GM12892 (cell line): ENCODE results near the gene ZNF638.

ENCODE experiments used
- DNase-seq: peaks from one replicate; pipeline ENCODE4 v3.0.0; 2011; ENCODE audit not compliant: insufficient read length
- FAIRE-seq: peaks from 2 replicates; lab custom pipeline; 2011; peaks lifted over from hg19 to GRCh38; lab: Jason Lieb, UNC
- POLR2A ChIP-seq: IDR thresholded peaks from 2 replicates; pipeline ENCODE4 v1.6.1; 2011; ENCODE audit warnings: low read depth, low read length, control low read depth
- POLR2AphosphoS5 ChIP-seq: IDR thresholded peaks from 2 replicates; pipeline ENCODE4 v1.6.1; 2011; ENCODE audit warnings: low read depth, low read length, control low read depth
- TAF1 ChIP-seq: IDR thresholded peaks from 2 replicates; pipeline ENCODE4 v1.6.1; 2011; ENCODE audit warnings: low read depth, mild to moderate bottlenecking, control low read depth, low read length, borderline replicate concordance

The ZNF638 gene

DNA sequence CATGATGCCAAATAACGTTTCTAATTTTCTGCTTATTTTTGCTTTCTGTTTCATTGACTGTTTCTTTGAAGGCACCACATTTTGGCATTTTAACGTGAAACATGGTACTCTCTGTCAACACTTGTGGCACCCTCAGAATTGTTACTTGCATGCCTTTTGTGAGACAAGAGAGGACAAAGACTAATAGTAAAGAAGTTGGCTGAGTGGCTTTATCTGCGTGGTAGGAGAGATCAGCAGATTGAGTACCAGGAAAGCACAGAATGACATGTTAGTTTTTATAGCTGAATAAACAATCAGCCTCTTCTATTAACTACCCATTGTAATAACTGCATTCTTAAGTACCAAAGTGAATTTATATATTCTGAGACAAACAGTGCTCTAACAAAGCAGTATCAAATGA is 8.6 kb downstream of the ZNF638 start:
- DNase-seq, result no peak
- FAIRE-seq, result no peak
- TF ChIP-seq POLR2A (no peak), TAF1 (no peak), POLR2AphosphoS5 (no peak)

DNA sequence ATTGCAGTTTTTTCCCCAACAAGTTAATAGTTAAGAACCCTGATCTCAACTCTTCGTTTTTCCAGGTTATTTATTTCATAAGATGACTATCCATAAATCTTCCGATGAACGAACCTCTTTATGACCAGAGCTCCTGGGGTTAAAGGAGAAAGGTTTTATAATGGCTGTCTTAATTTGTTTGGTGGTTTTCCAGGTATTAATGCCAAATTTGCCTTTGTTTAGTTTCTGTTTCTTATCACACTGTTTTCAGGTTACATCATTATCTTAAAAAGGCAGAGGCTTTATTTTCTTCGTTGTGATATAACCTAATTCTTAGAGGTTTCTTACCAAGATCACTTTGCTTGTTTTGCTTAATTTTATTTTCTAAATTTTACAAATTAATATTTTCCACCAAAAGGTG is 10.1 kb downstream of the ZNF638 start:
- DNase-seq, result no peak
- TF ChIP-seq TAF1 (no peak), POLR2AphosphoS5 (no peak), POLR2A (no peak)
- FAIRE-seq, result no peak

DNA sequence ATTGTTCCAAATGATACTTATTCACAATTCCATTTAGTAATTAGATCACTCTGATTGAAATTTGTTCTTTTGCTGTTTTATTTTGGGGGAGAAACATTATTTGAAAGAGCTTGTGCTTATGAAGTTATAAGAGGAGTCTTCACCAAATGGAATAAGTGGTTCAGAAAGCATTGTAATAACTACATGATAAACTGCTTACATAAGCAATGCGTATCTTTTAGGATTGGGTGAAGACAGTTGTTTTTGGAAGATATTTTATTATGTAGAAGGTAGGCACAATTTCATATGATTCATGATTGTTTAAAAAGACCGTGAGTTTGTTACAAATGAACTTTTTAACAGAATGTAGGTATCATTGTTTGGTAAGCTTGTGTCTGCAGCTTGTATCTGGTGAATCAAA is 14.5 kb downstream of the ZNF638 start:
- DNase-seq, result no peak
- no peak for TF ChIP-seq TAF1
- TF ChIP-seq POLR2A, result no peak
- no peak for TF ChIP-seq POLR2AphosphoS5
- FAIRE-seq, result no peak

DNA sequence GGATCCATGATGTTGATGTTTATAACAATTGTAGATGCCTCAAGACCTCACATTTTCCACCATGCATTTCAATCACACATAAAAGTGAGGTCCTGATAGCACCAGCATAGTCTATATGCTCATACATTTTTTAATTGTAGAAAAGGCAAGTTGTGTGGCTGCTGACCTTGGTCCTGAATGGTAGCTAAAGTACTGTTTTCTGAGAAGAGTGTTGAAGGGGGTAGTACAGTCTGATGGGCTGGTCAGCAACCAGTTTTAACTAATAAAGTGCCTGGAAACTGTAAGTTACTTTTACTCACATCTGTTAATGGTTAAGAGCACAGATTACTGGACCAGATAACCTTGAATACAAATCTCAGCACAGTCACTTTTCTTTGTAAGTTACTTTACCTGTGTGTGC is 15.9 kb downstream of the ZNF638 start:
- FAIRE-seq, result no peak
- TF ChIP-seq POLR2AphosphoS5 (no peak), POLR2A (no peak), TAF1 (no peak)
- DNase-seq, result no peak

DNA sequence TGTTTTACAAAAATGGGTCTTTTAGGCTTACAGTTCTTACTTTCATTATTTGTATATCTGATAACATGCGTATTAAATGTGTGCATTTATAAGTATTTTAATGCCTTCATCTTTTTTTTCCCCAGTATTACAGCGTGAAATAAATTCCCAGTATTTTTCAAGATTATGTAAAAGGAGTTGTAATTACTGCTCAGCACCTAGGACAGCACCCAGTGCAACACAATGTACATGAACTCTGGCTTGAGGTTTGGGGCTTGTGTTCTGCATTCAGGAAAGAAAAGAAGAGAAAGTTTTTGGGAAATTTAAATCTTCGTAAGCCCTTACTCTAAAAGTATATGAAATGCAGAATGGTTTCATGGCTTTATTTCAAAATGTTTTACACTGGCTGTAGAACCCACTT is 16.7 kb downstream of the ZNF638 start:
- FAIRE-seq (no peak), DNase-seq (no peak)
- TF ChIP-seq TAF1 (no peak), POLR2A (no peak), POLR2AphosphoS5 (no peak)

DNA sequence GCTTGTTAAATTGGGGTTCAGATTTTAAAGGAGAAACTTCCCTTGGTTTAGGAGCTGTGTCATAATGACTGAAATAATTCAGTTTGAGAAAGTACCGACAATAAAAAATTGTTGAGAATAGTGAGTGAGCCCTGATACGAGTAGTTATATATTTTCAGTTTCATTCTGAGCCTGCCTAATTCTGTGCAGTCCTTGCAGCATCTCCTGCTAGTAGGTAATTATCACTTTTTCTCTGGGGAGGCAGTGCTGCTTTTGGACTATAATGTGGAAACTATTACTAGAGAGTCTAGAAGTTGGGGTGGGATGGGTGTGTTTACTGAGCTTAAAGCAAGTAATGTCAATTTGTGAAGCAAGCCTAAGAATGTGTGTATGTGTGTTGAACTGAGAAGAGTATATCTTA is 21.7 kb downstream of the ZNF638 start:
- TF ChIP-seq POLR2AphosphoS5 (no peak), POLR2A (no peak), TAF1 (no peak)
- DNase-seq, result no peak
- FAIRE-seq, result no peak

DNA sequence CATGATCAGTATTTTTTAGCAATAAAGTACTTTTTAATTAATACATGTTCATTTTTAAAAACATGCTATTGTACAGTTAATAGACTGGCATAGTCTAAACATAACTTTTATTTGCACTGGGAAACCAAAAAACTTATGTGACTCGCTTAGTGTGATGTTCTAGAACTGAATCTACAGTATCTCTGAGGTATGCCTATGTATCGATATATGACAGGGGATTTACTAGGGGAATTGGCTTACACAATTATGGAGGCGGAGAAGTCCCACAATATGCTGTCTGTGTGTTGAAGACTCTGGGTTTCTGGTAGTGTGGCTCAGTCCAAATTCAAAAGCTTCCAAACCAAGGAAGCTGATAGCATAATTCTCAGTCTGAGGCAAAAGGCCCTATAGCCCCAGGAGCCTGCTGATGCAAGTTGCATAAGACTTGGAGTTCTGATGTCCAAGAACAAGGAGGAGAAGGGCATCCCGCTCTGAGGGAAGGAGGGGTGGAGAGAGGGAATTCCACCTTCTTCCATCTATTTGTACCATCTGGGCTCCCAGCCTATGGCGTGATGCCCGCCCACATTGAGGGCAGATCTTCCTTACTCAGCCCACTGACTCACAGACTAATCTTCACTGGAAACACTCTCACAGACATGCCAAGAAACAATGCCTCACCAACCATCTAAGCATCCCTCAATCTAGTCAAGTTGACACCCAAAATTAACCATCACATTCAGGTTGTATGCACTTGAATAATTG is 27.5 kb downstream of the ZNF638 start:
- no peak for DNase-seq
- no peak for TF ChIP-seq POLR2A
- TF ChIP-seq POLR2AphosphoS5, result no peak
- no peak for TF ChIP-seq TAF1
- no peak for FAIRE-seq

DNA sequence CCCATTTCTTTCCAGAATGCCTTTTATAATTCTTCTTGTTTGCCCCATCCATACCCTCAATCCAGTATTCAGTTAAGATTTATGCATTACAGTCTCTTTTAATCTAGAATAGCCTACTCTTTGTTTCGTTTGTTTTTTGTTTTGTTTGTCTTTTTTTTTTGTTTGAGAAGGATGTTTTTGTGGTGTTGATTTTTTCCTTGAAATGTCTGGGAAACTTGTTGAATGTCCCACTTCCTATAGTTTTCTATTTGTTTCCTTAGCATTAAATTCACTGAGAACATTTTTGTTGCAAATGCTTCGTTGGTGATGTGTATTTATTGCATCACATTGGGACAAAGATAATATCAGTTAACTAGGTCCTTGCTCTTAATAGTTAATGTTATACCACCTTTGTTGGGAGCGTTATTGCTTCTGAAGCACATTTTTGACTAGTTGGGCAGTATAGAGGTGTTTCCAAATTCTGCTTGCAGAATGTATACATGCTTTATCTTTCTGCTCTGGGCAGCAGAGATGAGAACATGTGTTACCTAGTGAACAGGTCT is 28.9 kb downstream of the ZNF638 start:
- no peak for FAIRE-seq
- DNase-seq, result no peak
- TF ChIP-seq TAF1 (no peak), POLR2A (no peak), POLR2AphosphoS5 (no peak)

DNA sequence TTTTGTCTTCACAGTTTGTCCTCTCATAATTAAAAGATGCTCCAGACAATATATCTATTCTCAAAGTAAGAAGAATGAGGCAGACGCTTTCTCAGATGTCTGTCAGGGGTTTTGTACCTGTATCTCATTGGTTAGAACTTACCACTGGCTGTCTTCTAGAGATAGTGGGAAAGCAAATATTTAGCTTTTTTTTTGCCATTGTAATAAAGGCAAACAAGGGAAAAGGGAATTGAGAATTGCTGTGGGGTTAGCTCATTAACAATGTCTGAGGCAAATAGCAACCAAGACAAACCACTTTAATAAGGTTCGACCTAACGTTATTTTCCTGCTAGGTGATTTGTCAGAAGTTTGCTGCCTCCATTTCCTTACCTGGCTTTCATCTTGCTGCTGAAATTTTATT is 30.0 kb downstream of the ZNF638 start:
- TF ChIP-seq TAF1, result no peak
- TF ChIP-seq POLR2AphosphoS5, result no peak
- TF ChIP-seq POLR2A, result no peak
- FAIRE-seq, result peak; percentile 30
- DNase-seq, result no peak

DNA sequence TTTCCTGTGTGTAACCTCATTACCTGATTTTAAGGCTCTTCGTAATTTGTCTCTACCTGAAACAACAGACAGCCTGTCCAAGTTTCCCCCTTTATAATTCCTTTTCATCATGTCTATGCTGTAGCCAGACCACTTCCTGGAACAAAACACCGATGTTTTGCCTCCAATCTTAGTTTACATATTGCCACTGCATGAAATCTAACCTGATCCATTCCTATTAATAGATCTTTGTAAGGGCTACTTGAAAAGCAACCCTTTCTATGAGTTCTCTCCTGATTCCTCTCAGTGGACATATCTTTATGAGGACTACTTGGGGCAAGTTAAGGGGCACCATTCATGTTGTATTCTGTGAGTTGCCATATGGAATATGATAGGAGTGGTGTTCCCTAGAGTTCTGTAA is 30.9 kb downstream of the ZNF638 start:
- no peak for DNase-seq
- TF ChIP-seq POLR2A, result no peak
- no peak for TF ChIP-seq TAF1
- no peak for TF ChIP-seq POLR2AphosphoS5
- no peak for FAIRE-seq

DNA sequence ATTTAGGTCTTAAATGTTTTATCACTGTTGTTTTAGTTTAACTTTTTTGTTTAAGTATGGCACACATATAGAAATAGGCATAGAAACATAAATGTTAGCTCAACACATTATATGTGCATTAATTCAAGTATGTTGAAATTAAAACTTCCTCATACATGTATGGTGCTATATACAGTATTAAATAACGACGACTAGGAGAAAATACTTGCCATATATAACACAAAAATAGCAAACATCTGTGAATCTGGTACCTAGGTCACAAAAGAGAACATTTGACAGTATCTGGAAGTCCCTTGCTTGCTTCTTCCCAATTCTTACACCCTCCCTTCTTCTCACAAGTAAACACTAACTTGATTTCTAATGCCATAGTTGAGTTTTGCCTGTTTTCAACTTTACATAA is 38.4 kb downstream of the ZNF638 start:
- DNase-seq, result no peak
- no peak for FAIRE-seq

DNA sequence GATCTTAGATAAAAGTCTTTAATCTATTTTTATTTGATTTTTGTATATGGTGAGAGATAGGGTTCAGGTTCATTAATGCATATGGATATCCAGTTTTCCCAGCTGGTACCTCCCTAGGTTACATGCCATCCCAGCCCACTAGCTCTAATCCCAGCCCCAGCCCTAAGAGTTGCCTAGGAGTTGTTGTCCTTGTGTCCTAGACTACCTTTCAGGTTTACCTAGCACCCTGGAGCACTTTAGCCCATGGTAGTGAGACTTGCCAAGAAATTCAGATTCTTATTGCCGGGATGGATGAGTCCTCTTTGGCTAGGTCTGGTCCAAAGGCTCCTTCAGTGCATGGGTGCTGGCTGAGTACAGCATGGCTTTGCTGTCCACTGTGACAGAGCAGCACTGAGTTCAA is 40.5 kb downstream of the ZNF638 start:
- FAIRE-seq, result no peak

More for the DNA sequence above, 38.4 kb downstream of the ZNF638 start:
- no peak for TF ChIP-seq POLR2AphosphoS5
- no peak for TF ChIP-seq POLR2A
- TF ChIP-seq TAF1, result no peak

DNA sequence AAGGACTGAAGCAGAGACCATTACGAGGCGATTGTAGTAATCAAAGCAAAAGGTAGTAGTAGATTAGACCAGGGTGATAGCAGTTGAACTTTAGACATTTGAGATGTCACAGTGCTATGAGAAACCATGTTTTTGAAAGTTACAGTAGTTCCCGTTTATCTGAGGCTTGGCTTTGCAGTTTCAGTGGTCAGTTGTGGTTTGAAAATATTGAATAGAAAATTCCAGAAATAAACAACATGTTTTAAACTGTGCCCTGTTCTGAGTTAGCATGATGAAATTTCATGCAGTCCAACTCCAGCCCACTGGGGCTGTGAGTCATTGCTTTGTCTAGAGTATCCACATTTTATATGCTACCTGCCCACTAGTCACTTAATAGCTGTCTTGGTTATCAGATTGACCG is 47.5 kb downstream of the ZNF638 start:
- FAIRE-seq, result peak; percentile 62
- TF ChIP-seq POLR2A (no peak), POLR2AphosphoS5 (no peak), TAF1 (no peak)
- DNase-seq, result no peak

More for the DNA sequence above, 40.5 kb downstream of the ZNF638 start:
- no peak for DNase-seq
- TF ChIP-seq POLR2A, result no peak
- no peak for TF ChIP-seq TAF1
- TF ChIP-seq POLR2AphosphoS5, result no peak

DNA sequence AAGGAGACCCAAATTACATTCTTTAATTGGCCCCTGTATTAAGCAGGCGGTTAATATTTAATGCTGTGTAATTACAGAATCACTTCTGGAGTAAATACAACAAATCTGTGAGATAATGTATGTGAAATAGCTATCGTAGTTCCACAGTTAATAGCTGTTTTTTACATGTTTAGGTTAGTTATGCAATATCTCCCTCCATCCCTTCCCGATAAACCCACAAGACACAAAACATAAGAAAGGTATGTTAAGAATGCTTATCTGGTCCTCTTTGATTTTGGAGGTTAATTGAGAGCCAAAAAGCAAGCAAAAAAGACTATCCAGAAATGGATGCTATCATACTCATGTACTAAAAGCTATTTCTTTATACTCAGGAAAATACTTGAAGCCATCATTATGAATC is 49.1 kb downstream of the ZNF638 start:
- DNase-seq (no peak), FAIRE-seq (no peak)
- TF ChIP-seq TAF1 (no peak), POLR2AphosphoS5 (no peak)
